Fibroblast of lung (primary cell): Measurements from ENCODE around the gene CTNND2. TPM values are rescaled to one million over a fixed set of nuclear protein-coding genes. Genes with fewer than 3 reads are reported as not detected.

Experiments
- DNase-seq, 2 donors: peaks; one replicate each; pipeline versions ENCODE4 v3.0.0 to v3.0.0-alpha.2; 2010; ENCODE audit warnings: low read depth in 2 of 2
- H2AFZ ChIP-seq: 2 replicates; pipeline ENCODE4 v1.5.1; 2012; ENCODE audit warnings: low read length, control low read depth, inconsistent platforms
- H3K27ac ChIP-seq: 2 replicates; pipeline ENCODE4 v1.5.1; 2011; ENCODE audit warnings: low read length, control low read depth; ENCODE audit not compliant: insufficient read depth
- H3K27me3 ChIP-seq: 2 replicates; pipeline ENCODE4 v1.5.1; 2011; ENCODE audit warnings: mild to moderate bottlenecking, low read length; ENCODE audit not compliant: control insufficient read depth, insufficient read depth
- H3K36me3 ChIP-seq: 2 replicates; pipeline ENCODE4 v1.5.1; 2011; ENCODE audit warnings: low read length; ENCODE audit not compliant: control insufficient read depth, insufficient read depth
- H3K4me1 ChIP-seq: 2 replicates; pipeline ENCODE4 v1.5.1; 2011; ENCODE audit warnings: low read length; ENCODE audit not compliant: control insufficient read depth, insufficient read depth; ENCODE audit errors: extremely low read depth
- H3K4me2 ChIP-seq: 2 replicates; pipeline ENCODE4 v1.5.1; 2011; ENCODE audit warnings: low read length, control low read depth; ENCODE audit not compliant: insufficient read depth; ENCODE audit errors: extremely low read depth
- H3K4me3 ChIP-seq, 4 experiments: fragments of 200-600 bp in 1 of 4; sonication (generic) in 1 of 4; replicated peaks in 1 of 4; 2 replicates each; pipeline ENCODE4 v1.5.1; 2011 to 2016; ENCODE audit warnings: low read length in 4 of 4, low read depth in 3 of 4, mild to moderate bottlenecking in 3 of 4, control low read depth in 2 of 4, inconsistent platforms in 1 of 4, mixed read lengths in 1 of 4; ENCODE audit not compliant: insufficient read depth in 1 of 4; ENCODE audit errors: control extremely low read depth in 1 of 4
- H3K79me2 ChIP-seq: 2 replicates; pipeline ENCODE4 v1.5.1; 2012; ENCODE audit warnings: mild to moderate bottlenecking, low read length, inconsistent platforms; ENCODE audit not compliant: control insufficient read depth, insufficient read depth
- H3K9ac ChIP-seq: 2 replicates; pipeline ENCODE4 v1.5.1; 2011; ENCODE audit warnings: mild to moderate bottlenecking, low read length, control low read depth; ENCODE audit not compliant: insufficient read depth
- H3K9me3 ChIP-seq: 2 replicates; pipeline ENCODE4 v1.5.1; 2012; ENCODE audit warnings: low read depth, low read length; ENCODE audit not compliant: control insufficient read depth, insufficient read depth
- H4K20me1 ChIP-seq: 2 replicates; pipeline ENCODE4 v1.5.1; 2011; ENCODE audit warnings: low read length; ENCODE audit not compliant: control insufficient read depth, insufficient read depth; ENCODE audit errors: extremely low read depth
- EZH2 ChIP-seq: IDR thresholded peaks from 2 replicates; pipeline ENCODE4 v1.5.1; 2012; ENCODE audit warnings: low read length, control low read depth, mild to moderate bottlenecking; ENCODE audit errors: missing control alignments
- polyA plus RNA-seq, 2 donors: library from polyadenylated mRNA; depleted of rRNA in 1 of 2; stranded (reverse) in 1 of 2; unstranded in 1 of 2; fragments of >200 nt; gene quantifications; 2 replicates each; pipeline ENCODE4 v1.2.1, GENCODE V29; 2011 to 2012; ENCODE audit warnings: missing spikeins in 1 of 2
- total RNA-seq: library from RNA; depleted of rRNA; stranded (reverse); fragments of >200 nt; gene quantifications from 2 replicates; pipeline ENCODE4 v1.2.1, GENCODE V29; 2014
- TF ChIP-seq, protein P1 (sequence below), 2 donors: IDR thresholded peaks in 1 of 2; conservative IDR thresholded peaks in 1 of 2; 1 replicate in 1 of 2; 2 replicates in 1 of 2; pipeline ENCODE4 v1.5.1; 2011 to 2012; ENCODE audit warnings: low read length in 2 of 2, control low read depth in 1 of 2, inconsistent platforms in 1 of 2, low read depth in 1 of 2, mild to moderate bottlenecking in 1 of 2

CTNND2 gene
- total and polyA plus RNA-seq, 2 donors (not counting 1 experiment from before 2014, with no cell fraction given): not detected

DNA sequence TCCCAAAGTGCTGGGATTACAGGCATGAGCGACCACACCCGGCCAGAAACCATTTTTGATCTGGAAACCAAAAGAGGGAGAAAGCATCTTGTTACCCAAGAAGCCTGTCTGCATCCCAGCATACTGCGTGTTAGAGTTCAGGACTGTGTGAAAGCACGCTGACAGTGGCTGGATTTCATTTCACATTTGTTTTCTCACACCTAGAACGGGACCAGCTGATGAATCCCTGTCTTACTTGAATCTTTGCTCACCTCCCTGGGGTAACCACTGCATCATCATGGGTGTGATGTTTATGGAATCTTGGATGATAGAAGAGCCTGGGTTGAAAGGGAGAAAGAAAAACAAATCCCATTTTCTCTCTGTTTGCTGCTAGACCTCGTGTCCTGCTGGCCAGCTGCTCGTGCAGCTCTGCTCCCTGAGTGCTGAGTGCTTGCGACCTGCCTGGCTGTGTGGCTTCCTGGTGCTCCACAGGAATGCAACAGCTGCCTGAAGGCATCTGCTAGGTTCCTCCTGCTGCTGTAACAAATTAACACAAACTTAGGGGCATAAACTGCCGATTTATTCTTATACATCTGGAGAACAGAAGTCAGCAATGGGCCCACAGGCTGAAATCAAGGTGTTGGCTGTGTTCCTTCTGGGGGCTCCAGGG lies 764.9 kb downstream of the CTNND2 start:
- Histone ChIP-seq H4K20me1 (no peaks in the 10 kb centered on the region), H3K27ac (no peak overlapping the region), H3K79me2 (no peaks in the 10 kb centered on the region), H3K27me3 (no peaks in the 10 kb centered on the region), H3K4me1 (no peaks in the 10 kb centered on the region), H2AFZ (no peak overlapping the region), H3K36me3 (no peaks in the 10 kb centered on the region), H3K4me3 (no peak overlapping the region), H3K9me3 (no peaks in the 10 kb centered on the region), H3K4me2 (no peak overlapping the region), H3K9ac (no peak overlapping the region)
- TF ChIP-seq, protein P1, sequence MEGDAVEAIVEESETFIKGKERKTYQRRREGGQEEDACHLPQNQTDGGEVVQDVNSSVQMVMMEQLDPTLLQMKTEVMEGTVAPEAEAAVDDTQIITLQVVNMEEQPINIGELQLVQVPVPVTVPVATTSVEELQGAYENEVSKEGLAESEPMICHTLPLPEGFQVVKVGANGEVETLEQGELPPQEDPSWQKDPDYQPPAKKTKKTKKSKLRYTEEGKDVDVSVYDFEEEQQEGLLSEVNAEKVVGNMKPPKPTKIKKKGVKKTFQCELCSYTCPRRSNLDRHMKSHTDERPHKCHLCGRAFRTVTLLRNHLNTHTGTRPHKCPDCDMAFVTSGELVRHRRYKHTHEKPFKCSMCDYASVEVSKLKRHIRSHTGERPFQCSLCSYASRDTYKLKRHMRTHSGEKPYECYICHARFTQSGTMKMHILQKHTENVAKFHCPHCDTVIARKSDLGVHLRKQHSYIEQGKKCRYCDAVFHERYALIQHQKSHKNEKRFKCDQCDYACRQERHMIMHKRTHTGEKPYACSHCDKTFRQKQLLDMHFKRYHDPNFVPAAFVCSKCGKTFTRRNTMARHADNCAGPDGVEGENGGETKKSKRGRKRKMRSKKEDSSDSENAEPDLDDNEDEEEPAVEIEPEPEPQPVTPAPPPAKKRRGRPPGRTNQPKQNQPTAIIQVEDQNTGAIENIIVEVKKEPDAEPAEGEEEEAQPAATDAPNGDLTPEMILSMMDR (conservative IDR thresholded peaks at IDR 0.05 in 1 of 2, IDR thresholded peaks at IDR 0.05 in 1 of 2; ENCODE audit: low read depth in 1 of 2, low read length in 2 of 2): no peak
- TF ChIP-seq EZH2: no peak
- peak in 1 of 2 donors; percentile 67 for DNase-seq

DNA sequence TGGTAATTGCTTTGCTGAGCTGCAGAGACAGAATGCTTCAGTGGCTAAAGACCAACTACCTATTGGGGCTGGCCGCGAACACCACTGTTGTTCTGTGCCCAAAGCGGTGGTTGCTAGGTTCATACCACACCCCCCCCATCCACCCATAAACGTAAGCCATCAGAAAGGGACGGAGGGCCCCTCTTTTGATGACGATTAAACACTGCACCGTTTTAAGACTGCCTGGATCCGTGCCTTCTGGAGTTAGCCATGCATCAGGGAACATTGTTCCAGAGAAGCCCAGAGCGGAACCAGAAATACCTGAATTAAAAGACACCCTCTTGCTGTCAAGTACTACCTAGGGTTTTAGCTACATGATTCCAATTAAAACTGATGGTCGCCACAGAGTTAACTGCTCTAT lies 774.1 kb downstream of the CTNND2 start:
- Histone ChIP-seq H3K27ac (no peak overlapping the region), H4K20me1 (no peaks in the 10 kb centered on the region), H3K9ac (no peak overlapping the region), H3K9me3 (no peaks in the 10 kb centered on the region), H3K79me2 (no peaks in the 10 kb centered on the region), H3K27me3 (no peaks in the 10 kb centered on the region), H3K4me2 (no peak overlapping the region), H3K4me1 (no peaks in the 10 kb centered on the region), H3K36me3 (no peaks in the 10 kb centered on the region), H3K4me3 (no peak overlapping the region), H2AFZ (no peak overlapping the region)
- TF ChIP-seq, protein P1 (conservative IDR thresholded peaks at IDR 0.05 in 1 of 2, IDR thresholded peaks at IDR 0.05 in 1 of 2; ENCODE audit: low read depth in 1 of 2, low read length in 2 of 2): no peak
- no peak for TF ChIP-seq EZH2
- DNase-seq: no peak

GRCh38 chr5:11128021-11128420 lies 776.2 kb downstream of the CTNND2 start:
- Histone ChIP-seq H3K4me1 (no peaks in the 10 kb centered on the region), H4K20me1 (no peaks in the 10 kb centered on the region), H3K27me3 (no peaks in the 10 kb centered on the region), H3K79me2 (no peaks in the 10 kb centered on the region), H2AFZ (no peak overlapping the region), H3K4me2 (no peak overlapping the region), H3K9me3 (no peaks in the 10 kb centered on the region), H3K36me3 (no peaks in the 10 kb centered on the region), H3K4me3 (no peak overlapping the region), H3K27ac (no peak overlapping the region), H3K9ac (no peak overlapping the region)
- no peak for DNase-seq
- TF ChIP-seq, protein P1 (conservative IDR thresholded peaks at IDR 0.05 in 1 of 2, IDR thresholded peaks at IDR 0.05 in 1 of 2; ENCODE audit: low read depth in 1 of 2, low read length in 2 of 2): no peak
- no peak for TF ChIP-seq EZH2
